NT2/D1 (cell line): ENCODE measurements around the gene NELL1.

Experiments
- SUZ12 ChIP-seq: IDR thresholded peaks from 2 replicates; pipeline ENCODE4 v1.6.1; 2011; ENCODE audit not compliant: insufficient read length, insufficient read depth; ENCODE audit errors: extremely low read depth
- YY1 ChIP-seq: IDR thresholded peaks from 2 replicates; pipeline ENCODE4 v1.6.1; 2011; ENCODE audit not compliant: insufficient read length, insufficient read depth

- TF ChIP-seq SUZ12 (no peak), YY1 (no peak)
Observed at GRCh38 chr11:21426931-21427330, 757.5 kb downstream of the NELL1 start.
